HG02870 (cell line): Measurements from ENCODE around the gene PCK2.
"Not testable (repeated sequence)": the region's sequence is repeated elsewhere in the genome, so short reads cannot be mapped to it uniquely, and the experiment has no call there.

Experiments
- ATAC-seq: cut with Tn5 transposase; IDR thresholded peaks from one replicate; pipeline ENCODE4 v1.9.1; 2021; ENCODE audit warnings: mild to moderate bottlenecking, moderate library complexity; ENCODE audit not compliant: unreplicated experiment

Gene PCK2

GRCh38 chr14:24093207-24093900 is 757 bp upstream of the PCK2 start:
- ATAC-seq, result no peak

- peak; percentile 1 for ATAC-seq
Observed at GRCh38 chr14:24094841-24095270, 745 bp downstream of the PCK2 start.

- peak; percentile 76 for ATAC-seq
Observed at GRCh38 chr14:24095271-24096068, 1.4 kb downstream of the PCK2 start.

- no peak for ATAC-seq
Observed at GRCh38 chr14:24096545-24097181, 2.6 kb downstream of the PCK2 start.

GRCh38 chr14:24098229-24098926 is 4.3 kb downstream of the PCK2 start:
- ATAC-seq, result no peak

GRCh38 chr14:24098927-24099813 is 5.1 kb downstream of the PCK2 start:
- ATAC-seq, result no peak

GRCh38 chr14:24100197-24100981 is 6.3 kb downstream of the PCK2 start:
- ATAC-seq, result no peak

GRCh38 chr14:24100982-24101494 is 6.9 kb downstream of the PCK2 start:
- no peak for ATAC-seq

GRCh38 chr14:24102357-24103048 is 8.4 kb downstream of the PCK2 start:
- no peak for ATAC-seq

- no peak for ATAC-seq
Observed at GRCh38 chr14:24103451-24103850, 9.3 kb downstream of the PCK2 start.

GRCh38 chr14:24105609-24106239 is 11.6 kb downstream of the PCK2 start:
- not testable (repeated sequence) for ATAC-seq

GRCh38 chr14:24106672-24107271 is 12.7 kb downstream of the PCK2 start:
- no peak for ATAC-seq

- ATAC-seq, result no peak
Observed at GRCh38 chr14:24108336-24108874, 14.3 kb downstream of the PCK2 start.

- no peak for ATAC-seq
Observed at GRCh38 chr14:24110060-24110459, 15.9 kb downstream of the PCK2 start.

GRCh38 chr14:24110523-24110922 is 16.4 kb downstream of the PCK2 start:
- ATAC-seq, result no peak

GRCh38 chr14:24113379-24113800 is 19.3 kb downstream of the PCK2 start:
- no peak for ATAC-seq

GRCh38 chr14:24113801-24114531 is 19.9 kb downstream of the PCK2 start:
- peak; percentile 24 for ATAC-seq
